GM18951 (cell line): ENCODE results near the gene MRPL34.

Source experiments
- POLR2A ChIP-seq: IDR thresholded peaks from 4 replicates; pipeline ENCODE4 v1.6.1; 2011; ENCODE audit warnings: mild to moderate bottlenecking; ENCODE audit not compliant: insufficient read length, insufficient read depth; ENCODE audit errors: extremely low read depth
- in situ Hi-C: fragments of 300-500 bp; cut with MboI; formaldehyde crosslinking; loops from one replicate; pipeline ENCODE4 v1.12.0; 2022; ENCODE audit warnings: low sequenced_read_pairs, mixed read lengths, inconsistent platforms; ENCODE audit not compliant: unreplicated experiment

MRPL34 gene

DNA sequence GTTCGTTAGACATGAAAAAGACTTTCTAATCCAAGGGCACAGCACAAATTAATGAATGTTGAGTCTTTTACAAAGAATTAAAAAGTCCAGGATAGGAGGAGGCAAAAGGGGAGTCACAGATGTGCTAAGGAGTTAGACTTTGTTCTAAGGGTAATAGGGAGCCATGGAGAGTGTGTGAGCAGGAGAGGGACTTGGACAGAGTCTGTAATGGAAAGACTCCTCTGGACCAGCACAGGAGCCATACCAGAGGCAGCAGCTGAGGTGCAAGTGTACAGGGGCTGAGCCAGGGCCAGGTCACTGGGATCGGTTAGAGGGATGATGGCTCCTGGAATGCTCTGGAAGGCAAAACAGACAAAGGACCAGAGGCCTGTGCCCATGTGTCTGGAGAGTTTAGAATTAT is 42.2 kb downstream of the MRPL34 start:
- TF ChIP-seq POLR2A, result no peak
- in situ Hi-C loops, result loop anchor here (5.0 kb wide), 1 partner anchor 39 kb away; no protein-coding TSS in a partner anchor

DNA sequence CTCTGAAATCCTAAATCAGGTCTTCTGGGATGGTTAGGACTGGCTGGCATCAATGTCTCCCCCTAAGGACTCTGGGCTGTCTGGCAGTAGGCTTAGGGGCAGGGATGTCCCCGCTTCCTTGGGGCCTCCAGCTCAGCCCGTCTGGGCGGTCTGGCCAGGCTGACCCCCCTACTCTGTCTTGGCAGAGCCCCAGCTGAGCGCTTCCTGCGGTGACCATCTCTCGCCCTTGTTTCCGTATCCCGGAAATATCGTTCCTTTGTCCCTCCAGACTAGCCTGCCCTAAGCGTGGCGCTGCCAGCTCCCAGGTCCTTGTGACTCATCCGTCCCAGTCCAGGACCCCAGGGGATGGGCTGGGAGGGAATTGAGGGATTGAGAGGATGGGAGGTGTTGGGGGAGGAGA is 43.0 kb downstream of the MRPL34 start:
- no peak for TF ChIP-seq POLR2A
- in situ Hi-C loops, result loop anchor here (5.0 kb wide), 1 partner anchor 39 kb away; no protein-coding TSS in a partner anchor

DNA sequence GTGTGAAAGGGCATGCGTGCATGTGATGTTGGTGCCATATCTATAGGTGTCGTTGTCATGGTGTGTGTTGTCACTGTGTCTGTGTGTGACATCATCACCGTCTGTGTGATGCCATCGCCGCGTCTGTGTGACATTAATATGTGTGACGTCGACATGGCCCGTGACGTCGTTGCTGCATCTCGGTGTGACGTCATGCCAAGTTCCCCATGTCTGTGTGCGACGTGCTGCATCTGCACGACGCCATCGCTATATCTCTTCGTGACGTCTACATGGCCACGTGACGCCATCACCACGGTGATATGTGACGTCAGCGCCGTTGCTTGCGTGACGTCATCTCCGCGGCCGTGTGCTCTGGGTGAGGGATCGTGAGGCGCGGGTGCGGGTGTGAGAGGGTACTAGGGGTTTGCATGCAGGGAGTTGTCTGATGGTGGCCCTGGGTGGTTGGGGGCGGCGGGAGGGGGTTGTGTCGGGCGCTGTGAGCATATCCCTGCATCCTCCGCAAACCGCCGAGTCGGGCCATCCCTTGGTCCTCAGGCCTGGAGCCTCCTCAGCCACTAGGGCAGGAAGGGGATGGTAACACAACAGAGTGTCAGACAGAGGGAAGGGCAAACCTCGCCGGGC is 46.3 kb downstream of the MRPL34 start:
- in situ Hi-C loops, result no loop called here
- no peak for TF ChIP-seq POLR2A

DNA sequence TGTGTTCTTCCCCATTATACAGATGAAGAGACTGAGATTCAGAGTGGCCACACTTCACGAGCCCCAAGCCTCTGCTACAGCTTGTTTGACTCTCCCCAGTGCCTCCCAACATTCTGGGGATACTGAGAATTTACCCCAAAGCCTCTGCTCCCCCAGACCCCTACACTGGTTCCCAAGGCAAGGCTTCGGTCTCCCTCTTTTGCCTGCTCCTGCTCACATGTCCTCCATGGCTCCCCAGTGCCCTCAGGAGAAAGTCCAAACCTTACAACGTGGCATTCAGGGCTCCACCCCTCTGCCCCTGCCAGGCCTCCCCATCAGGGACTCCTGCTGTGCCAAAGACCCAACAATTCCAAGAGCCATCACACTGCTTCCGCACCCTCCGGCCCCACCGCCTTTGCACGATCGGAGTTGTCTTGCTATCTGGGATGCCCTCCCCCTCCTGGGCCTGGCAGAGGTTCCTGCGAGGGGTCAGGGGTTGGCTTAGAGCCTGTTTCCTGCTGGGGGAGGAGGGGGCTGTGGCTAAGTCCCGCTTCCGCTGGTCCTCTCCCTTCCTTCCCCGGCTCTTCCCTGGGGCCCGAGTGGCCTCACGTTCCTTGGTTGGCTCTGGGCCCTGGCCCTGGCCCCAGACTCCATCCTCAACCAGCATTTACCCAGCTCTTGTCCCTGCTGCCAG is 47.1 kb downstream of the MRPL34 start:
- no peak for TF ChIP-seq POLR2A
- in situ Hi-C loops, result no loop called here

DNA sequence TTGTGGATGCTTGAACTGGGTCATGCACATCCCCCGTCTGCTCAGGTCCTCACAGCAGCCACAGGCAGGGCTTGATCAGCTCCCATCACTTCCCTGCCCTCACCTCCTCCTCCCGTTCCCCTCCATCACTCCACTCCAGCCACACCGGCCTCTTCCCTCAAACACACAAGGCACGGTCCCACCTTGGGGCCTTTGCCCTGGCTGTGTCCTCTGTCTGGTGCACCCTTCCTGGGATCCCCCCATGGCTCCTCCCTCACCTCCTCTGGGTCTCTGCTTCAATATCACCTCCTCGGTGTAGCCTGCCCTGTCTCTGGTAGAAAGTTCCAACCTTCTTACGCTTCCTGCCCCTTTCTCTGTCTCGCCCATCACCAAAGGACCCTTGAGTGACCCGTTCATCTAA is 47.7 kb downstream of the MRPL34 start:
- no peak for TF ChIP-seq POLR2A
- in situ Hi-C loops, result no loop called here
